Activated naive CD8-positive, alpha-beta T cell (primary cell): ENCODE data around the gene ADRM1.

Experiments
- H3K27ac Mint-ChIP-seq: one replicate; pipeline ENCODE4 v1.8.0; 2021; ENCODE audit warnings: mixed read lengths
- H3K27me3 Mint-ChIP-seq: one replicate; pipeline ENCODE4 v1.8.0; 2021; ENCODE audit warnings: mixed read lengths
- H3K36me3 Mint-ChIP-seq: one replicate; pipeline ENCODE4 v1.8.0; 2021; ENCODE audit warnings: mixed read lengths
- H3K4me1 Mint-ChIP-seq: one replicate; pipeline ENCODE4 v1.8.0; 2021; ENCODE audit warnings: low read depth, mixed read lengths
- H3K4me3 Mint-ChIP-seq: one replicate; pipeline ENCODE4 v1.8.0; 2021; ENCODE audit warnings: mild to moderate bottlenecking, mixed read lengths
- H3K9me3 Mint-ChIP-seq: one replicate; pipeline ENCODE4 v1.8.0; 2021; ENCODE audit warnings: low read depth, mixed read lengths

ADRM1 gene

GRCh38 chr20:62287759-62288534 lies 14.8 kb upstream of the ADRM1 start:
- Mint-ChIP-seq H3K4me1 (no peaks in the 10 kb centered on the region), H3K9me3 (no peaks in the 10 kb centered on the region), H3K27me3 (no peaks in the 10 kb centered on the region), H3K4me3 (no peak overlapping the region), H3K27ac (no peak overlapping the region), H3K36me3 (no peaks in the 10 kb centered on the region)

- no peaks in the 10 kb centered on the region for H3K4me1 Mint-ChIP-seq
- H3K4me3 Mint-ChIP-seq, result no peak overlapping the region
- no peak overlapping the region for H3K27ac Mint-ChIP-seq
Observed at GRCh38 chr20:62288535-62289105, 14.2 kb upstream of the ADRM1 start.

GRCh38 chr20:62289131-62289530 lies 13.7 kb upstream of the ADRM1 start:
- no peaks in the 10 kb centered on the region for H3K27me3 Mint-ChIP-seq
- H3K36me3 Mint-ChIP-seq, result no peaks in the 10 kb centered on the region
- no peaks in the 10 kb centered on the region for H3K4me1 Mint-ChIP-seq
- no peaks in the 10 kb centered on the region for H3K9me3 Mint-ChIP-seq
- H3K4me3 Mint-ChIP-seq, result no peak overlapping the region
- no peak overlapping the region for H3K27ac Mint-ChIP-seq

More at GRCh38 chr20:62288535-62289105, 14.2 kb upstream of the ADRM1 start:
- Mint-ChIP-seq H3K27me3 (no peaks in the 10 kb centered on the region), H3K36me3 (no peaks in the 10 kb centered on the region), H3K9me3 (no peaks in the 10 kb centered on the region)

GRCh38 chr20:62289898-62290297 lies 12.9 kb upstream of the ADRM1 start:
- Mint-ChIP-seq H3K36me3 (no peaks in the 10 kb centered on the region), H3K27me3 (no peaks in the 10 kb centered on the region), H3K27ac (no peak overlapping the region), H3K9me3 (no peaks in the 10 kb centered on the region), H3K4me1 (no peaks in the 10 kb centered on the region), H3K4me3 (no peak overlapping the region)

GRCh38 chr20:62291251-62292066 lies 11.3 kb upstream of the ADRM1 start:
- H3K4me3 Mint-ChIP-seq, result no peak overlapping the region
- H3K36me3 Mint-ChIP-seq, result no peaks in the 10 kb centered on the region
- H3K27me3 Mint-ChIP-seq, result no peaks in the 10 kb centered on the region
- no peak overlapping the region for H3K27ac Mint-ChIP-seq
- H3K4me1 Mint-ChIP-seq, result no peaks in the 10 kb centered on the region
- H3K9me3 Mint-ChIP-seq, result no peaks in the 10 kb centered on the region

- no peaks in the 10 kb centered on the region for H3K9me3 Mint-ChIP-seq
- H3K4me1 Mint-ChIP-seq, result no peaks in the 10 kb centered on the region
- no peaks in the 10 kb centered on the region for H3K36me3 Mint-ChIP-seq
- H3K4me3 Mint-ChIP-seq, result no peak overlapping the region
- H3K27me3 Mint-ChIP-seq, result no peaks in the 10 kb centered on the region
- H3K27ac Mint-ChIP-seq, result no peak overlapping the region
Observed at GRCh38 chr20:62292108-62292507, 10.7 kb upstream of the ADRM1 start.

GRCh38 chr20:62293111-62293784 lies 9.5 kb upstream of the ADRM1 start:
- no peak overlapping the region for H3K4me3 Mint-ChIP-seq
- H3K9me3 Mint-ChIP-seq, result no peaks in the 10 kb centered on the region
- no peaks in the 10 kb centered on the region for H3K4me1 Mint-ChIP-seq
- H3K36me3 Mint-ChIP-seq, result no peaks in the 10 kb centered on the region
- H3K27me3 Mint-ChIP-seq, result no peaks in the 10 kb centered on the region
- no peak overlapping the region for H3K27ac Mint-ChIP-seq

- Mint-ChIP-seq H3K27ac (no peak overlapping the region), H3K4me3 (no peak overlapping the region), H3K36me3 (no peaks in the 10 kb centered on the region)
Observed at GRCh38 chr20:62293946-62294345, 8.9 kb upstream of the ADRM1 start.

GRCh38 chr20:62294516-62294915 lies 8.3 kb upstream of the ADRM1 start:
- H3K9me3 Mint-ChIP-seq, result no peaks in the 10 kb centered on the region
- no peak overlapping the region for H3K4me3 Mint-ChIP-seq
- H3K36me3 Mint-ChIP-seq, result no peaks in the 10 kb centered on the region
- H3K4me1 Mint-ChIP-seq, result no peaks in the 10 kb centered on the region
- H3K27ac Mint-ChIP-seq, result no peak overlapping the region
- H3K27me3 Mint-ChIP-seq, result no peaks in the 10 kb centered on the region

More at GRCh38 chr20:62293946-62294345, 8.9 kb upstream of the ADRM1 start:
- Mint-ChIP-seq H3K27me3 (no peaks in the 10 kb centered on the region), H3K9me3 (no peaks in the 10 kb centered on the region), H3K4me1 (no peaks in the 10 kb centered on the region)

- Mint-ChIP-seq H3K4me3 (no peak overlapping the region), H3K36me3 (no peaks in the 10 kb centered on the region), H3K9me3 (no peaks in the 10 kb centered on the region), H3K4me1 (peaks cover 7% of the 10 kb centered on the region), H3K27ac (no peak overlapping the region), H3K27me3 (no peaks in the 10 kb centered on the region)
Observed at GRCh38 chr20:62296724-62297448, 5.9 kb upstream of the ADRM1 start.

GRCh38 chr20:62297449-62298227 lies 5.2 kb upstream of the ADRM1 start:
- H3K9me3 Mint-ChIP-seq, result no peaks in the 10 kb centered on the region
- H3K27me3 Mint-ChIP-seq, result no peaks in the 10 kb centered on the region
- no peaks in the 10 kb centered on the region for H3K36me3 Mint-ChIP-seq
- H3K27ac Mint-ChIP-seq, result no peak overlapping the region
- no peak overlapping the region for H3K4me3 Mint-ChIP-seq
- H3K4me1 Mint-ChIP-seq, result peaks cover 8% of the 10 kb centered on the region

- Mint-ChIP-seq H3K27me3 (no peaks in the 10 kb centered on the region), H3K4me1 (peaks cover 8% of the 10 kb centered on the region), H3K4me3 (no peak overlapping the region), H3K27ac (no peak overlapping the region), H3K36me3 (no peaks in the 10 kb centered on the region), H3K9me3 (no peaks in the 10 kb centered on the region)
Observed at GRCh38 chr20:62298577-62299249, 4.1 kb upstream of the ADRM1 start.

- H3K4me1 Mint-ChIP-seq, result peaks cover 12% of the 10 kb centered on the region
- H3K36me3 Mint-ChIP-seq, result no peaks in the 10 kb centered on the region
- no peak overlapping the region for H3K27ac Mint-ChIP-seq
- H3K9me3 Mint-ChIP-seq, result no peaks in the 10 kb centered on the region
- no peak overlapping the region for H3K4me3 Mint-ChIP-seq
- no peaks in the 10 kb centered on the region for H3K27me3 Mint-ChIP-seq
Observed at GRCh38 chr20:62299666-62300236, 3.0 kb upstream of the ADRM1 start.
